Lung (tissue), 16 donors: Measurements from ENCODE around the gene SELPLG. TPM values are rescaled to one million over a fixed set of nuclear protein-coding genes. Genes with fewer than 3 reads are reported as not detected.

Source experiments
- ATAC-seq: fragments of 200-7000 bp; cut with Tn5 transposase; one replicate; pipeline ENCODE4 v1.9.1; 2020; ENCODE audit warnings: moderate number of reproducible peaks; ENCODE audit not compliant: insufficient read depth, low FRiP score
- DNase-seq, 3 donors: peaks; one replicate each; pipeline ENCODE4 v3.0.0-alpha.2; 2013 to 2017
- H3K27ac ChIP-seq, 2 donors: one replicate each; pipeline ENCODE4 v1.5.1; 2013; ENCODE audit warnings: mild to moderate bottlenecking in 2 of 2, moderate library complexity in 2 of 2, control low read depth in 1 of 2, inconsistent platforms in 1 of 2, low read depth in 1 of 2, low read length in 1 of 2
- H3K27me3 ChIP-seq, 3 donors: one replicate each; pipeline ENCODE4 v1.5.1; 2013; ENCODE audit warnings: low read length in 2 of 3; ENCODE audit not compliant: control insufficient read depth in 3 of 3, insufficient read depth in 3 of 3
- H3K36me3 ChIP-seq, 4 donors: one replicate each; pipeline ENCODE4 v1.5.1; 2013; ENCODE audit warnings: low read length in 4 of 4, mild to moderate bottlenecking in 1 of 4, moderate library complexity in 1 of 4; ENCODE audit not compliant: control insufficient read depth in 4 of 4, insufficient read depth in 4 of 4
- H3K4me1 ChIP-seq, 5 donors: one replicate each; pipeline ENCODE4 v1.5.1; 2013; ENCODE audit warnings: low read length in 5 of 5, mild to moderate bottlenecking in 2 of 5, moderate library complexity in 1 of 5; ENCODE audit not compliant: control insufficient read depth in 5 of 5, insufficient read depth in 5 of 5
- H3K4me3 ChIP-seq: one replicate; pipeline ENCODE4 v1.5.1; 2013; ENCODE audit warnings: mild to moderate bottlenecking, control low read depth, moderate library complexity
- H3K9ac ChIP-seq, 2 donors: one replicate each; pipeline ENCODE4 v1.5.1; 2013; ENCODE audit warnings: low read length in 2 of 2, control low read depth in 1 of 2; ENCODE audit not compliant: insufficient read depth in 1 of 2
- H3K9me3 ChIP-seq, 4 donors: one replicate each; pipeline ENCODE4 v1.5.1; 2013; ENCODE audit warnings: low read length in 3 of 4, mild to moderate bottlenecking in 1 of 4, moderate library complexity in 1 of 4; ENCODE audit not compliant: control insufficient read depth in 4 of 4, insufficient read depth in 3 of 4
- WGBS, 2 donors: extraction: QIAGEN DNeasy Blood & Tissue Kit; methylation state at CpG; one replicate each; pipeline ENCODE4 v1.1.7; 2013; 5-methylcytosine and 5-hydroxymethylcytosine counted together
- long read RNA-seq, 5 donors: transcript quantifications; one replicate each; lab custom pipeline, GENCODE V29; 2026
- polyA plus RNA-seq, 2 donors: library from polyadenylated mRNA; stranded (reverse); fragments of 200-250 nt; gene quantifications; one replicate each; pipeline ENCODE4 v1.2.1, GENCODE V29; 2013
- total RNA-seq, 2 donors: library from RNA; depleted of rRNA in 1 of 2; stranded (reverse); fragments of >200 nt in 1 of 2; gene quantifications; one replicate each; pipeline ENCODE4 v1.2.1, GENCODE V29; 2014 to 2021
- TF ChIP-seq, protein P1 (sequence below): IDR thresholded peaks from 2 replicates; pipeline ENCODE4 v1.5.1; 2012; ENCODE audit warnings: mild to moderate bottlenecking; ENCODE audit errors: control extremely low read depth, extremely low read depth
- donor health status: control.
- donor health status: control.
- donor health status: Bipolar disorder and iron deficiency.
- donor health status: healthy.
- donor health status: DM: yes; HTN: yes; CAD: no.

SELPLG gene, protein sequence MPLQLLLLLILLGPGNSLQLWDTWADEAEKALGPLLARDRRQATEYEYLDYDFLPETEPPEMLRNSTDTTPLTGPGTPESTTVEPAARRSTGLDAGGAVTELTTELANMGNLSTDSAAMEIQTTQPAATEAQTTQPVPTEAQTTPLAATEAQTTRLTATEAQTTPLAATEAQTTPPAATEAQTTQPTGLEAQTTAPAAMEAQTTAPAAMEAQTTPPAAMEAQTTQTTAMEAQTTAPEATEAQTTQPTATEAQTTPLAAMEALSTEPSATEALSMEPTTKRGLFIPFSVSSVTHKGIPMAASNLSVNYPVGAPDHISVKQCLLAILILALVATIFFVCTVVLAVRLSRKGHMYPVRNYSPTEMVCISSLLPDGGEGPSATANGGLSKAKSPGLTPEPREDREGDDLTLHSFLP
- total RNA-seq (10 to 100 TPM; 11.3 to 47.2 TPM), polyA plus RNA-seq (10 to 100 TPM; 13.8 to 97.0 TPM)
- long read RNA-seq, donor 1, partial matches to known transcripts = 0 of 1 reads
- long read RNA-seq, donor 1, other reads (novel, unspliced or antisense) = 0 of 1 reads
- long read RNA-seq, donor 2 = 0 reads
- long read RNA-seq, donor 3 = 0 reads
- long read RNA-seq, donor 4 = 0 reads
- long read RNA-seq, donor 5 = 0 reads

DNA sequence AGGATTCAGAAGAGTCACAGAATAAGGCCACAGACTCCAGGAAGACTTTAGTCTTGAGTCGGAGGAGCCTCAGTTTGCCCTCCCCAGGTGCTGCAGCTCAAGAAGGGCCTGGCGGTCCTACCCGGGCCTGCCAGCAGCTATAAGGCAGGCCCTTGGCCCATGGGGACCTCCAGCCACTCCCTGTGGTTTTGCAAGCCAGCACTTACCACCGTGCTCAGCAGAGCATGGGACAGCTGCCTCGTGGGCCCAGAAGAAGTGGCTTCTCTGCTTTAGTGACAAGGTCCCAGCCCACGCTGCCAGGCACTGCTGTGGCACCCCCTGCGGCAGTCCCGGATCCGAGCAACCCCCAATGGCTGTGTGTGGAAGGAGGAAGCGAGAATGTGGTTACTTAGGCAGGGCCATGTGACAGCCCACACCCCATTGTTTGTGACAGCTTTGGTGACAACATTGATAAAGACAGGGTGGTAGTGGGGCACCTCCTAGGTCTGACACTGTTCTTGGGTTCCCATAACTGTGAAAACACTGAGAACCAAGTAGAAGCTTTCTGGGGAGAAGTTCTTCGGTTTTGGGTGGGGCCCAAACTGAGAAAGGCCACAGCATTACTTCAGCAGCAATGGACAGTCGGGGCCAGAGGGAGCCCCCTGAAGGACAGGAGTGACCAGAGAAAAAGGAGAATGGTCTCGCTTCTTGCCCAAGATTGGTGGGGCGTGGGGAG is at the start of gene SELPLG:
Gene SELPLG (minus strand): TSS at position 361 of the 715 bp plus-strand sequence. CDS start 9,587 bp downstream, outside the sequence.
- ATAC-seq (peak; percentile 70), DNase-seq (no peak)
- no peaks in the 10 kb centered on the region for H3K9me3 ChIP-seq
- H3K27me3 ChIP-seq = no peaks in the 10 kb centered on the region
- no peak within 1 kb of the TSS for H3K4me3 ChIP-seq
- TF ChIP-seq, protein P1, sequence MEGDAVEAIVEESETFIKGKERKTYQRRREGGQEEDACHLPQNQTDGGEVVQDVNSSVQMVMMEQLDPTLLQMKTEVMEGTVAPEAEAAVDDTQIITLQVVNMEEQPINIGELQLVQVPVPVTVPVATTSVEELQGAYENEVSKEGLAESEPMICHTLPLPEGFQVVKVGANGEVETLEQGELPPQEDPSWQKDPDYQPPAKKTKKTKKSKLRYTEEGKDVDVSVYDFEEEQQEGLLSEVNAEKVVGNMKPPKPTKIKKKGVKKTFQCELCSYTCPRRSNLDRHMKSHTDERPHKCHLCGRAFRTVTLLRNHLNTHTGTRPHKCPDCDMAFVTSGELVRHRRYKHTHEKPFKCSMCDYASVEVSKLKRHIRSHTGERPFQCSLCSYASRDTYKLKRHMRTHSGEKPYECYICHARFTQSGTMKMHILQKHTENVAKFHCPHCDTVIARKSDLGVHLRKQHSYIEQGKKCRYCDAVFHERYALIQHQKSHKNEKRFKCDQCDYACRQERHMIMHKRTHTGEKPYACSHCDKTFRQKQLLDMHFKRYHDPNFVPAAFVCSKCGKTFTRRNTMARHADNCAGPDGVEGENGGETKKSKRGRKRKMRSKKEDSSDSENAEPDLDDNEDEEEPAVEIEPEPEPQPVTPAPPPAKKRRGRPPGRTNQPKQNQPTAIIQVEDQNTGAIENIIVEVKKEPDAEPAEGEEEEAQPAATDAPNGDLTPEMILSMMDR = no peak
- no peaks in the 10 kb centered on the region for H3K36me3 ChIP-seq
- H3K9ac ChIP-seq = no peak within 1 kb of the TSS
- WGBS, 2 donors = 27 to 46% methylated on average over 14 of the region's 14 CpGs
- H3K4me1 ChIP-seq = peaks cover 0 to 30% (median 12%) of the 10 kb centered on the region in 5 donors
- H3K27ac ChIP-seq = peak within 1 kb of the TSS in 1 of 2 donors; percentile 72

DNA sequence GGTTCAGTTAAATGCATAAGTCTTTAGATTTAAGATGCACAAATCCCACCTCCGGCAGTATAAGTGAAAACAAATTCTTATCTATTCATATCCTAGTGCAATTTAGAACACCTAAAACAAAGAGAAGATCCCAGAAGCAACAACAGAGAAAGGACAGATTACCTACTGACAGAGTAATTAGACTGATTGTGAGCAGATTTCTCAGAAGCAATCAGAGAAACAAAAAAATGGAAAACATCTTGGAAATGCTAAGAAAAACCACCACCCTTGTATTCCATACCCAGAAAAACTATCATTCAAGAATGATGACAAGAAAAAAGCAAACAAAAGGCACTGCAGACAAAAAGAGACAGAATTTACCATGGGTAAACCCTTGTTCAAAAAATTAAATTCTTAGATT is 47.6 kb upstream of the SELPLG start:
- Histone ChIP-seq H3K9me3 (no peaks in the 10 kb centered on the region), H3K4me3 (no peak overlapping the region), H3K27me3 (no peaks in the 10 kb centered on the region), H3K9ac (no peak overlapping the region), H3K27ac (no peak overlapping the region), H3K36me3 (peaks cover 4 to 11% (median 10%) of the 10 kb centered on the region in 4 donors), H3K4me1 (peaks cover 0 to 25% (median 12%) of the 10 kb centered on the region in 5 donors)
- no peak for DNase-seq
- TF ChIP-seq, protein P1 = no peak
- 91 to 93% methylated on average over 1 of the region's 1 CpG for WGBS, 2 donors
- no peak for ATAC-seq

DNA sequence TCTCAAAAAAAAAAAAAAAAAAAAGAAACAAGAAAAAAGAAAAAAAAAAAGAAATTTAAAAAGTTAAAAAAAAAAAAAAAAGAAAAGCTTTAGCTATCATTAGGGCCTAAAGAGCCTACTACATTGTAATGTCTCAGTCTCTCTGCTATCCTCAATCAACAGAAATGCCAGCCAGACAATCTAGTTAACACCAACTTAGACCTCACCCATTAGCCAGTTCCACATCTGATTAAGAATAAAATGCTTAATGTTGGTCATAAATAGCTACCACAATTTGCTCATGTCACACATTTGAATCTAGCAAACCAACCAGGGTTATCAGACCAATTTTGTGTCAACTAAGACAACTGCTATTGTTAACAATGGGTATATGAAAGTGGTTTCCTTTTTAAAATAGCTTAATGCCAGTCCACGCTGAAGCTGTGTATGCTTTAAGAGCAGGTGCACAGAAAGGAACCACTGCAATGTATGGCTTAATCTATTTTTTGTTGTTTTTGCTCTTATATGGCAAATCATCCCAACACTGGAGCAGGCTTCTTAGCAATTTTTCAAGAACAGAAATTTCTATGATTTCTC is 45.5 kb upstream of the SELPLG start:
- Histone ChIP-seq H3K9me3 (no peaks in the 10 kb centered on the region), H3K4me3 (no peak overlapping the region), H3K36me3 (peaks cover 4 to 17% (median 10%) of the 10 kb centered on the region in 4 donors), H3K27ac (peak overlapping the region in 1 of 2 donors; percentile 9), H3K9ac (no peak overlapping the region), H3K4me1 (peaks cover 0 to 12% (median 0%) of the 10 kb centered on the region in 5 donors), H3K27me3 (no peaks in the 10 kb centered on the region)
- DNase-seq (no peak), ATAC-seq (no peak)
- WGBS, 2 donors = 65 to 79% methylated on average over 1 of the region's 1 CpG
- TF ChIP-seq, protein P1 = no peak
